ENCODE results near the gene ANAPC5.
A peak's percentile ranks its signal among the peaks of the same experiment; 100 is the strongest.
"Not testable (repeated sequence)": the region's sequence is repeated elsewhere in the genome, so short reads cannot be mapped to it uniquely, and the experiment has no call there.

Gene ANAPC5

DNA sequence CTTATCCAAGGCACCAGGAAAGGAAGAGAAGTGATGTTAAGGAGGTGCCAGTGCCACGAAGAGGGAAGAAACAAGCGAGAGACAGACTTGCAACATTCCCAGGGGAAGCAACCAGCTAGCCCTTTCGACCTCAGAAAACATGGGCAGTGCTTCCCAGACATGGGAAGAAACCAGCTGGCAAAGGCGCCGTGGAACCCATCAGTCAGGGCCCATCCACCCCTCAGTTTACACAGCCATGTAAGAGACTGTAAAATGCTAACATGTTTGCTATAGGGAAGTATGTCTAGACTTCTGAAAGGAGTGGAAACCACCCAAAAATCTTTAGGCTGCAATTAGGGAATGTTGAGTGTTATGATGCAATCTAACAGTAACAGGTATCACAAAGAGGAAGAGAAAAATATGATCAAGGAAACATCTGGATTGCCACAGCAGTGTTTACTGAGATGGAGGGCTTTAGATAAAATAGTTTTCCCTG lies 26.3 kb downstream of the ANAPC5 start:
- DNase-seq (ENCODE audit: insufficient read length, low spot score) (no peak), FAIRE-seq (no peak)

- no peak for FAIRE-seq
- DNase-seq (ENCODE audit: insufficient read length, low spot score) = no peak
Measured at GRCh38 chr12:121323908-121324307, 28.3 kb downstream of the ANAPC5 start.

- FAIRE-seq (no peak), DNase-seq (ENCODE audit: insufficient read length, low spot score) (no peak)
Measured at GRCh38 chr12:121318121-121318520, 34.1 kb downstream of the ANAPC5 start.

DNA sequence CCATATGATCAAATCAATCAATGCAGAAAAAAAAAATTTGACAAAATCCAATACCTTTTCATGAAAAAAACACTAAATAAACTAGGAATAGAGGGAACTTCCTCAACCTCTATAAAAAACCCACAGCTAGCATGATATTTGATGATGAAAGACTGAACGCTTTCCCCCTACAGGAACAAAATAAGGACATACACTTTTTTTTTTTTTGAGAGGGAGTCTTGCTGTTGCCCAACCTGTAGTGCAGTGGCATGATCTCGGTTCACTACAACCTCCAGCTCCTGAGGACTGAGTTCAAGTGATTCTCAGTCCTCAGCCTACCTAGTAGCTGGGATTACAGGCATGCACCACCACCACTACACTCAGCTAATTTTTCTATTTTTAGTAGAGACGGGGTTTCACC lies 37.8 kb downstream of the ANAPC5 start:
- FAIRE-seq (no peak), DNase-seq (ENCODE audit: insufficient read length, low spot score) (no peak)

DNA sequence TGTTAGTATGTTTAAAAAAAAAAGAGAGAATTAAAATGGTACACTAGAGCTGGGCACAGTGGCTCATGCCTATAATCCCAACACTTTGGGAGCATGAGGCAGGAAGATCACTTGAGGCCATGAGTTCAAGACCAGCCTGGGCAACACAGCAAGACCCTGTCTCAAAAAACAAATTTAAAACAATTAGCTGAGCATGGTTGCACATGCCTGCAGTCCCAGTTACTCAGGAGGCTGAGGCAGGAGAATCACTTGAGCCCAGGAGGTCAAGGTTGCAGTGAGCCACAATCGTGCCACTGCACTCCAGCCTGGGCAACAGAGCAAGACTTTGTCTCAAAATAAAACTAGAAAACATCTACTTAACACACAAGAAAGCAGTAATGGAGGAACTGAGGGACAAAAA lies 42.0 kb downstream of the ANAPC5 start:
- FAIRE-seq; DNase-seq (ENCODE audit: insufficient read length, low spot score): not testable (repeated sequence)

DNA sequence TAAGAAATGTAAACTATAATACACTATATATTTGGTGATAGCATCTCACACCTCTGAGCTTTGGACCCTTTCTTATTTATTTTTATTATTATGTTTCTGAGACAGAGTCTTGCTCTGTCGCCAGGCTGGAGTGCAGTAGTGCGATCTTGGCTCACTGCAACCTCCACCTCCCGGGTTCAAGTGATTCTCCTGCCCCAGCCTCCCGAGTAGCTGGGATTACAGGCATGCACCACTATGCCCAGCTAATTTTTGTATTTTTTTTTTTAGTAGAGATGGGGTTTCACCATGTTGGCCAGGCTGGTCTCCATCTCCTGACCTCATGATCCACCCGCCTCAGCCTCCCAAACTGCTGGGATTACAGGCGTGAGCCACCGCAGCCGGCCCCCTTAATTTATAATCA lies 44.8 kb downstream of the ANAPC5 start:
- FAIRE-seq; DNase-seq (ENCODE audit: insufficient read length, low spot score): not testable (repeated sequence)

DNA sequence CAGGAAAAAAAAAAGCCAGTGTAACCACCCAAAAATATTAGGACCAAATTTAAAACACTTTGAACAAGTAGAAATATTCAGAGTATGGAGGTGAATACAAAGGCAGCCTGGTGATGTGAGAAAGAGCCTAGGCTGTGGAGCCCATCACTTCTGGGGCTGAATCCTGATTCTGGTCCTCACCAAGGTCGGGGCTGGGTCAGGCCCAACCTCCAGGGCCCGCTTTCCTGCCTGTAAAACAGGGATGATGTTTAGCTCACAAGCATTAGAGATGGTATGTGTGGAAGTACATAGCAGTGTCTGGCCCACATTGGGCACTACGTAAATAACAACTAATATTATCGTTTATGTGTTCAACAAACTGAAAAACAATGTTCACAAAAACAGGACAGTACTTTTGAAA lies 47.9 kb downstream of the ANAPC5 start:
- no peak for DNase-seq (ENCODE audit: insufficient read length, low spot score)
- no peak for FAIRE-seq

- no peak for FAIRE-seq
Measured at GRCh38 chr12:121301876-121302275, 50.3 kb downstream of the ANAPC5 start.

GRCh38 chr12:121300083-121300819 lies 52.0 kb downstream of the ANAPC5 start:
- DNase-seq (ENCODE audit: insufficient read length, low spot score) (no peak), FAIRE-seq (no peak)

More at GRCh38 chr12:121301876-121302275, 50.3 kb downstream of the ANAPC5 start:
- no peak for DNase-seq (ENCODE audit: insufficient read length, low spot score)

DNA sequence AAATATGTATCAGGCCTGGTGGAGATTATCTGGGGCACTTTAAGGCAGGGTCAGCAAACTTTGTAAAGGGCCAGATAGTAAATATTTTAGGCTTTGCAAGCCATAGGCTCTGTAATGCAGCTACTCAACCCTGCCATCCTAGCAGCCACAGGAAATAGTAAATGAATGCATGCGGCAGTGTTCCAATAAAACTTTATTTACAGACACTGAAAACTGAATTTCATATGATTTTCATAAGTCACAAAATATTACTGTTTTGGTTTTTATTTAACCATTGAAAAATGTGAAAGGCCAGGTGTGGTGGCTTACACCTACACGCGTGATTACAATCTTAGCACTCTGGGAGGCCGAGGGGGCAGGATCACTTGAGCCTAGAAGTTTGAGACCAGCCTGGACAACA lies 52.5 kb downstream of the ANAPC5 start:
- DNase-seq (ENCODE audit: insufficient read length, low spot score) = no peak
- no peak for FAIRE-seq

DNA sequence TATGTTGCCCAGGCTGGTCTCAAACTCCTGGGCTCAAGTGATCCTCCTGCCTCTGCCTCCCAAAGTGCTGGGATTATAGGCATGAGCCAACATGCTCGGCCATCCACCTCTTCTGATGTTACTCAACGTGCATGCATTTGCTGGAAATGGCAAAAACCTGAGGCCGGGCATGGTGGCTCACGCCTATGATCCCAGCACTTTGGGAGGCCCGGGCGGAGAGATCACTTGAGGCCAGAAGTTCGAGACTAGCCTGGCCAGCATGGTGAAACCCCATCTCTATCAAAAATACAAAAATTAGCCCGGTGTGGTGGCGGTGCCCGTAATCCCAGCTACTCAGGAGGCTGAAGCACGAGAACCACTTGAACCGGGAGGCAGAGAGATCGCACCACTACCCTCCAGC lies 53.8 kb downstream of the ANAPC5 start:
- DNase-seq (ENCODE audit: insufficient read length, low spot score); FAIRE-seq: not testable (repeated sequence)

DNA sequence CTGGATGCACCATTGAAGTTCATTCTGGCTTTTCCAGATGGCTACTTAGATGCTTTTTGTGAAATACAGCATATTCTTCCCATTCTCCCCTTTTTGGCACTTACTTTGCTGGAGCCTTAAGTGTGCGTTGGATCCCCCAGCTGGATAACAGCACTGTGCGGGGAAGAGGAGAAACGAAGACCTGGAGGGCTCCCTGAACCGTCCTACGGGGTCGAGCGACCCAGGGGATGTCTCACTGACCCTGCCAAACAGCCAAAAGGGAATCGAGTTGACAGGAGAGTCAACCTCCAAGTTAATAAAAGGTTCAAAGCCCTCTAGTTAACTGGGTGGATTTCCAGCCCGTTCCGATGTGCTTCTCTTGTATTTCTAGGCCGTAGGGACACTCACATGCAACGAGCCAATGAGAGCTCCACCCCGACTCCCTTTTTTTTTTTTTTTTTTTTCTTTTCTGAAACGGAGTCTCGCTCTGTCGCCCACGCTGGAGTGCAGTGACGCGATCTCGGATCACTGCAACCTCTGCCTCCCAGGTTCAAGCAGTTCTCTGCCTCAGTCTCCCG lies 54.7 kb downstream of the ANAPC5 start:
- DNase-seq (ENCODE audit: insufficient read length, low spot score) (no peak), FAIRE-seq (no peak)

DNA sequence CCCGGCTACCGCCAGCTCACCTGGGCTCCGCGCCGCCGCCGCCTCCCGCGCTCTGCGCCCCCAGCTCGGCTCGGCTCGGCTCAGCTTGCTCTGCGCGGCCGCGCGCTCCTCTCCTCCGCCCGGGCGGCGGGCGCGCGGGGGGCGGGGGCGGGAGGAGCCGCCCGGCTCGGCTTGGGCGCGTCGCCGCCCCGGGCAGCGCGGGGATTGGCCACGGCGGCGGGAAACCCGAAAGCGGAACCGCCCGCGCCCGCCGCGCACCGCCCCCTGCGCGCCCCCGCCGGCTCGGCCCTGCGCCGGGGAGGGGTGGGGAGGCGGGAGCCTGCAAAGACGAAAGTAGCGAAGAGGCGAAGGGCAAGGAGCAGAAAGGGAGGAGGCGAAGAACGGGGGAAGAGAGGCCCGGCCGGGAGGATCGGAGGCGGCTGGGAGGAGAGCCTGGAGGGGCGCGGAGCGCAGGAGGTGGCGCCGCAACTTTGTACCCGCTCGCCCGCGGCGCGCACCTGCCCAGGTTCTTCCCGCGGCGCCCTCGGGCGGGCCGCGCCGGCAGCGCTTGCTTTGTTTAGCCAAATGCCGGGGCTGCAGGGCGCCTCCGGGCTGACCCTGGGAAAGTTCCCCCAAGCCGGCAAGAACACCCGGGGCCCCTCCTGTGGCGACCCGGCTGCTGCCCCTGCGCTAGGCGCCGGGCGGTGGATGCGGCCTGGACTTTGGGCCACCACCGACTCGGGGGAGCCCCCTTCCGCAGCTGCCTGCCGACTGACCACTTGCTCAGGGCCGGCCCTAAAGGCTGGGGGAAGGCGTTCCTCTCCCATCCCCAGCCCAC lies 55.4 kb downstream of the ANAPC5 start, which contains the start of gene CAMKK2:
CAMKK2 (minus strand) TSS at position 92 of the 817 bp plus-strand sequence. CDS start 22,183 bp downstream, outside the sequence.
- peak; percentile 94 for DNase-seq (ENCODE audit: insufficient read length, low spot score)
- FAIRE-seq = peak; percentile 73

- FAIRE-seq = peak; percentile 37
- peak; percentile 26 for DNase-seq (ENCODE audit: insufficient read length, low spot score)
Measured at GRCh38 chr12:121295746-121296617, 56.2 kb downstream of the ANAPC5 start.

- DNase-seq (ENCODE audit: insufficient read length, low spot score) (no peak), FAIRE-seq (no peak)
Measured at GRCh38 chr12:121295116-121295745, 57.0 kb downstream of the ANAPC5 start.

DNA sequence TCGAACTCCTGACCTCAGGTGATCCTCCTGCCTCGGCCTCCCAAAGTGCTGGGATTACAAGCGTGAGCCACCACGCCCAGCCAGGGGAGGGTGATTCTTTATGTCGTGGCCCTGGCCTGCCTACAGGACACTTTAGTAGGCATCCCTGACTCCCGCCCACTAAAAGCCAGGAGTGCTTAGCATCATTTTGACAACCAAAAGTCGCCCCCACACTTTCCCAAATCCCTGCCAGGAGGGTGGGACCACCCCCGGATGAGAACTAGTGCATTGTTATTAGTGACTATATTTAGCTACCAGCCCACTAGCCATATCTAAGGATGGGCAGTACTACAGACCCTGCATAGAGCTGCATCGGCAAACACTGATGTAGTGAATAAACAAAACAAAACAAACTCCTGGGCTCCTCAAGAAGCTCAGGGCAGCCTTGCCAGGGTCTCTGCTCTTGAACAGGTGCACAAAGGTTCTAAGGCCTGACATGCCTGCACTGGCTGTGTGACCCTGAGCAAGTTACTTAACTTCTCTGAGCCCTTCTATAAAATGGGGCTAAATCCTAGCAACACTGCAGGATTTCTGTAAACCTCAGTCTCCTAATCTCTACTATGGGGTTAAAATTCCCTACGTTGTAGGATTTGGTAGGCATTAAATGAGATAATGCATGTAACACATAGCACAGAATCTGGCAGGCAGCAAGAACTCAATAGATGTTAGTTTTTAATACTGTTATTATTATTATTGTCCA lies 57.9 kb downstream of the ANAPC5 start:
- no peak for FAIRE-seq
- DNase-seq (ENCODE audit: insufficient read length, low spot score) = no peak

- FAIRE-seq = no peak
- no peak for DNase-seq (ENCODE audit: insufficient read length, low spot score)
Measured at GRCh38 chr12:121293603-121294002, 58.6 kb downstream of the ANAPC5 start.

- no peak for DNase-seq (ENCODE audit: insufficient read length, low spot score)
- no peak for FAIRE-seq
Measured at GRCh38 chr12:121290410-121290809, 61.8 kb downstream of the ANAPC5 start.

DNA sequence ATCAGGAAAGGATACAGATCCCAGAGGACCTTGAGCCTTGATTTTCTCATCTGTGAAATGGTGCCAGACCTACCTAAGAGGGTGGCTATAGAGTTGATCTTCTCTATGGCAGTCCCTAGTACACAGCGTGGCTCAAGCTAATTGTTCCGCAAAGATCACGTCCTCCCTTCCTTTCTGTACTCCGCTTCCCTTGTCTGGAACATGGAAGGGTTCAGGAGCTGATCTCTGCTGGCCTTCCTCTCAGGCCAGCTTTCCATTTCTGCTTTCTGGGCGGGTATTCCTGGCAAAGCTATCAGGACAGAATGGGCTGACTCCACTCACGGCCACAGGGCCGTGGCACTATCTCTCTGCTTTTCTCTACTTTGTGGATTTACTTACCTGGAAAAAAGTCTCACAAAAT lies 62.2 kb downstream of the ANAPC5 start:
- no peak for FAIRE-seq
- DNase-seq (ENCODE audit: insufficient read length, low spot score) = no peak

Data from GM19239 (cell line).